Left ventricle myocardium superior (tissue), 1 donor: ENCODE data around the gene CA12. TPM values are rescaled to one million over a fixed set of nuclear protein-coding genes. Genes with fewer than 3 reads are reported as not detected.
A peak's percentile ranks its signal among the peaks of the same experiment; 100 is the strongest.

Experiments used
- ATAC-seq: fragments of 200-7000 bp; cut with Tn5 transposase; one replicate; pipeline ENCODE4 v1.9.1; 2020; ENCODE audit warnings: mild to moderate bottlenecking, moderate library complexity
- DNase-seq: peaks from one replicate; pipeline ENCODE4 v3.0.0-alpha.2; 2020
- intact Hi-C: fragments of 100-400 bp; cut with micrococcal nuclease; formaldehyde crosslinking; loops from one replicate; pipeline ENCODE4 v1.11.0; 2022
- total RNA-seq: library from RNA; stranded (reverse); fragmentation: NEBNext Ultra II Directional; extraction: Animal tissue kit (Norgen Biotek cat#: 25700); gene quantifications from one replicate; pipeline ENCODE4 v1.2.1, GENCODE V29; 2021
- donor health status: DM: no; HTN: yes; CAD: no; lungs with severe emphysema.

The CA12 gene
- total RNA-seq, 1 donor from 2014 or later: 0.74 TPM

DNA sequence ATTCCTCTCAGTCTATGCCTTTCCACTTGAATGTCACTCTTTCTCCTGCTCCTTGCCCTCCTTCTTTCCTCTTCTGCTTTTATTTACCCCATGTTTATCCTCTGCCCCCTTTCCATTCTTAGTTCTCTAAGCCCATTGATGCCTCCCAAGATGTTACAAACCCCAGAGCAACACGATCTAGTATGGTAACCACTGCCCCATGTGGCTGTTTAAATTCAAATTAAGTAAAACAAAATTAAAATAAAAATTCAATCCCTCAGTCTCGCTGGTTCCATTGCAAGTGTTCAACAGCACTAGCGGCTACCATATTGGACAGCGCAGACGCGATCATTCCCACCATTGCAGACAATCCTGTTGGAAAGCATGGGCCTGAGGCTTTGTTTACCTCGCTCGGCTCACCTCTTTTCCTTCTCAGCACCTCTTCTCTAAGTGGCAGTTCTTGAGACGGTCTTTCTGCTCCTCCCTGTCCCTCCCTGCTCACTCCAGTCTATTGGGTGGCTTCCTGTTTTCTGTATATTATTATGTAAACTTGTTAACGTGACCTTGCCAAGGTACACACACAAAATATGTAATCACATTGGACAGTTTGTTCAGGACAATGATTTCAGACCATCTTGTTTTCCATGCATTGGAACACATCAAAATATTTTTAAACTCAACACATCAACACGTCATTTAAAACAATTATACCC lies 21.8 kb upstream of the CA12 start:
- ATAC-seq (no peak), DNase-seq (no peak)
- intact Hi-C loops: loop anchor here (1.0 kb wide), 1 partner anchor 114 kb away; no protein-coding TSS in a partner anchor

DNA sequence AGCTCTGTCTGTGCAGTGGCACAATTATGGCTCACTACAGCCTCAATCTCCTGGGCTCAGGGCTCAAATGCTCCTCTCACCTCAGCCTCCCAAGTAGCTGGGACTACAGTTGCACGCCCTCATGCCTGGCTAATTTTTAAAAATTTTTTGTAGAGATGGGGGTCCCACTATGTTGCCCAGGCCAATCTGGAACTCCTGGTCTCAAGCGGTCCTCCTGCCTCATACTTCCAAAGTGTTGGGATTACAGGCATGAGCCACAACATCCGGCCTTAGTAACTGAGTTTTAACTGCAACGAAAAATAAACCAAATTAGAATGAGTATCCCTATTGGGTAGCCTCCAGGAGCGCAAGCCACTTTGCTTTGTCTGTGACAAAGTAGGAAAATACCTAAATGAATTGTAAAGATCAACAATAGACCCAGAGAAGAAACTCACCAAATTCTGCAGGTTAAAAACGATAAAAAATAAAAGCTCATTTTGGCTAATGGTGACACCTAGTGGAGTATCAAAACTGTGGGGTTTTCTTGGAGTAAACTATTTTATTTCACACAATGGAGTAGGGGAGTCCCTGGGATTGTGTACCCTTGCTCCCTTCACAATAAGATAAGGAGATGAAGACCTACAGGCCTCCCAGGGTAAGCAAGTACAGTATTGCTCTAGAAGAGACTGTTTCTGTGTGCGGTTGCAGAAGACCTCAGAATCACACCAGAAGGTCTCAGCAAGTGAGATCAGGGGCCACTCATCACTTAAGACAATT lies 21.0 kb upstream of the CA12 start:
- intact Hi-C loops: loop anchor here (1.0 kb wide), 1 partner anchor 113 kb away; no protein-coding TSS in a partner anchor
- no peak for DNase-seq
- peak; percentile 45 for ATAC-seq

DNA sequence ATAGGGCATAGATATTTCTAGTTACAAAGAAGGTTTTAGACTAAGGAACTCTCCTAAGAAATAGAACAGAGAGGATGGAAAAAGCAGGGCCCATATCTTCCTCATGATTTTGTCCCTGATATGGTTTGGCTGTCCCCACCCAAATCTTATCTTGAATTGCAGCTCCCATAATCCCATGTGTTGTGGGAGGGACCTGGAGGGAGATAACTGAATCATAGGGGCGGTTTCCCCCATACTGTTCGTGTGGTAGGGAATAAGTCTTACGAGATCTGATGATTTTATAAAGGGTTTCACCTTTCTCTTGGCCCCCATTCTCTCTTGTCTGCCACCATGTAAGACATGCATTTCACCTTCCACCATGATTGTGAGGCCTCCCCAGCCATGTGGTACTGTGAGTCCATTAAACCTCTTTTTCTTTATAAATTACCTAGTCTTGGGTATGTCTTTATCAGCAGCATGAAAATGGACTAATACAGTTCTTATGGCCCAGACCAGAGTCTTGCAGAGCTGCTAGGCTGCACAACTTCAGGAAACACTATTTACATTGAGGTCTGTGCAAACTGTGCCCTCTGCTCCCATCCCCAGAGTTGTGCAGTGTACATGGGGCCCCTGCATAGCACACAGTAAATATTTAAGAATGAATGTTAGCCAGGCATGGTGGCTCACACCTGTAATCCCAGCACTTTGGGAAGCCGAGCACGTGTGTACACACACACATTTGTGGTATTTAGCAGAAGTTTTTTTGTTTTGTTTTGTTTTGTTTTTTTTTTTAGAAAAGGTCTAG lies 20.3 kb upstream of the CA12 start:
- ATAC-seq: no peak
- intact Hi-C loops: no loop called here
- no peak for DNase-seq

GRCh38 chr15:63401078-63401477 lies 19.4 kb upstream of the CA12 start:
- intact Hi-C loops: no loop called here
- DNase-seq (no peak), ATAC-seq (no peak)

DNA sequence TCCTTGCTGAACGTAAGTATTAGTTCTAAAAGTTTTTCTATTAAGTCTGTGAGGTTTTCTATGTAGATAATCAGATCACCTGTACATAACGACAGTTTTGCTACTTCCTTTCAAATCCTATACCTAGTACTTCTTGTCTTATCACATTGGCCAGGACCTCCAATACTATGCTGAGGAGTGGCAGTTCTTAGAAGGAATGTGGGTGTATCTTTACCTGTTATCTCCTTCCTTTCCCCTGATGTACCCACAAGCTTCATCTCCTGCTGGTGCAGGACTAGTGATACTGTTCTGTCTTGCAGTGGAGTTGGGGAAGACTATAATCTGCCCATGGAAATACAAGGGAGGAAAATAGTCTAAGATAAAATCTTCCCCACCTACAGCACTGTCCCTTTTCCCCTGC lies 16.8 kb upstream of the CA12 start:
- DNase-seq: no peak
- ATAC-seq: no peak
- intact Hi-C loops: no loop called here

DNA sequence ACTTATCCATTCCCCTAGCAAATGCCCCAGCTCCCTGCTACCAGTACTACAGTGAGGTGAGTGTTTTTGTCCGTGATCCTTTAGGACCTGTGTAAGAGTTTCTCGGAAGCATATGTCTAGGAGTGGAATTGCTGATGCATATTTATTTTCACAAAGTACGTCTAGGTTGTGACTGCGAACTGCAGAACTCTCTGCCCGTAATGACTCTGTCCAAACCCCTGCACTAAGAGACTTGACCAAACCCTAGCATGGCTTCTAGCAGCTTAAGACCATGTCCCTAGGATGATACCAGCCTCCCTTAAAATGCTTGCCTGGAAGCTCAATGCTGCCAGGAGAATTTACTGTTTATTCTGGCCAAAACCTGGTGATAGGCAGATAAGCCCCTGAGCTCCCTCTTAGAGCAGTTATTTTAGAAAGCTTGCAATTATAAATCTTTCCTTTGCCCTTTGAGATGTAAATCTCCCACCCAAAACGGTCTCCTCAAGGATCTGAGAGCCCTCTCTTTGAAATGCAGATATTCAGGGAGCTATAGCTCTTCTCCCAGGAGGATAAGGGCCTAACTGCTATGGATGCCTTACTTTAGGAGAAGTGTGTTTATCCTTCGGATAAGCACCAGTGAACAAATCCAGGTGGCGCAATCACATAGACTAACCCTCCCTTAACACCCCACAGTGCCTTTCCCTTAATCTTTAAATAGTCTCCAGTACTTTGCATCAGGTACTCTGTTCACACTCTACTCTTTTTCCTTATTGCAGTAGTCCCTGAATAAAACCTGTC lies 14.7 kb upstream of the CA12 start:
- DNase-seq (no peak), ATAC-seq (no peak)
- intact Hi-C loops: no loop called here

- intact Hi-C loops: no loop called here
- DNase-seq (no peak), ATAC-seq (no peak)
Measured at GRCh38 chr15:63395730-63396151, 14.1 kb upstream of the CA12 start.

DNA sequence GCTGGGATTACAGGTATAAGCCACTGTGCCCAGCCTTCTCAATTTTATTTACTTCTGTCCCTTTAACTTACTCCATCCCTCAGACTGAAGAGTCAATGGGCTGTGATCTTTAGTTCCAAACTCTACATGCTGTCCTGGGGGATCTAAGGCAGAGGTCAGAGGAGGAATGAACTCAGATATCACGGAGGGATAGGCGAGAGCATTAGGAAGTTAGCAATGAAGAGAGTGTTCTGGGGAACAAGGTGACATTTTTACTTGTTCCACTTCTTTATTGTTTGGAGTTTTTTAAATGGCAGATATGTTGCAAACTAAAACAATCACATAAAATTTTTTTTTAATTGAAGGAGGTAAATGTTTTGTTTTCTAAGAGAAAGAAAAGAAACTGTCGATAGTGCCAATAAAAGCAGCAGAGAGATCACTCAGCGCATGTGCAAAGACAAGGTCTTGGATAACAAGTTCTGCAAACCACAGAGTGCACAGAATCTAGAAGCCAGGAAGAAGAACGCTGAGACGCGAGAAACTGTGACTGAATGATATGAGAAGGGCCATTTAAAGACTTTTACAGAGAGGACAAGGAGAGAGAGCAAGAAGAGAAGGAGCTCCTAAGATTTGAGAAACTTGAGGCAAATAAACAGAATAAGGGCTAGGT lies 10.8 kb upstream of the CA12 start:
- ATAC-seq: no peak
- DNase-seq: no peak
- intact Hi-C loops: no loop called here

DNA sequence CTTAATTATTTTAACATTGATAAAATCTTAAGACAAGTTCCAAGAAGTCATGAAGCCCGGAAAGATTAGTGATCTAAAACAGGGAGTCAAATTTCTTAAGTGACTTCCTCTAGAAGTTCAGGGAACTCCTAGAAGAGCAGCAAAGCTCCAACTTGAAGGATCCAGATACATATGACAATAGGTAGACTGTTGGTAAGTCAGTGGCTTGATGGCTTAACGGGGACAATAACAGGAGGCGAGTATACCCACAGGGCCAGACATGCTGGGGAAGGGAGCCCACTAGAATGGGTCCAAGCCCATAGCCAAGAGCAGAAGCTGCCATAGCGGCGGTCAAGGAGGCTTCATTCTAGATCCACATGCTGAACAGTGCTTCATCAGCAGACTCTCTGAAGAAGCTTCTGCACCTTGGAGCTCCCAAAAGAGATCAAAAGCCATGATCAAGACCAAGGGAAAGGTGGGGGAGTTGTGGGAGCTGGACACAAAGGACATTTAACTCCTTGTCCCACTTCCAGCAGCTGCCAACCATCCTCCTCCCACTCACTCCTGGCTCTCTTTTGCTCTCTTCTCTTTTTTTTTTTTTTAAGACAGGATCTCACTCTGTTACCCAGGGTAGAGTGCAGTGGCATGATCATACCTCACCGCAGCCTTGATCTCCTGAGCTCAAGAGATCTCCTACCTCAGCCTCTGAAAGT lies 10.2 kb upstream of the CA12 start:
- DNase-seq (no peak), ATAC-seq (no peak)
- intact Hi-C loops: no loop called here

- DNase-seq: no peak
- intact Hi-C loops: no loop called here
- ATAC-seq: no peak
Measured at GRCh38 chr15:63390689-63391088, 9.0 kb upstream of the CA12 start.

GRCh38 chr15:63389902-63390670 lies 8.4 kb upstream of the CA12 start:
- DNase-seq: peak; percentile 46

GRCh38 chr15:63388511-63388910 lies 6.9 kb upstream of the CA12 start:
- intact Hi-C loops: no loop called here
- ATAC-seq (peak; percentile 26), DNase-seq (no peak)

More at GRCh38 chr15:63389902-63390670, 8.4 kb upstream of the CA12 start:
- intact Hi-C loops: no loop called here
- ATAC-seq: no peak

DNA sequence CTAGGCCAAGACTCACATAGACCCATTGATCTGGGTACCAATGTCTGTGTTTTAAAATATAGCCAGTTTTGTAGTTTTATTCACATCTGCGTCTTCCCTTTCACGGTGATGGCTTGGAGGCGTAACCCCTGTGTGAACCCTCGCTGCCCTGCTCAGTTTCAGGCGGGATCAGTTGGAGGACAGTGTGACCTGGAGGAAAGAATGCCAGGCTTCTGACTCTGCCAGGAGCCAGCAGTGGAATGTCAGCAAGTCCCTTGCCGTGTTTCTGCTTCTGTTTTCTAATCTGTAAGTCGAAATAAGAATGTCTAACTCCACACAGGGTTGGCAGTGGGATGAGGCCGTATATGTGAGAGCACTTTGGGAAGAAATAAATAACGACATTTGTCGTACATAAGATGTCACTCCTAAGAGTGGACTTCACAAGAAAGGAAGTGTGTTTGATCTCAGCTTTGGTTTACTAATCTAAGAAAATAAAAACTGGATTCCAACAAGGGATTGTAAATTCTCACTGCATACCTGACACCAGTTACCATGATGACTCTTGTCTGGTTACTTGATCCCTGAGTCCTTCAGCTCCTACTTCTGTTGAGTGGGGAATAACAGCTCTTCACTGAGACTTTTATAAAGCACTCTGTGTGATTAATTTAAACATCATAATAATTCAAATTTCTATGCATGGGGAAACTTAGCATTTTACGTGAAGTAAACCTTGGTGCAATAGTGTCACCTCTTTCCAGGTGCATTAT lies 6.3 kb upstream of the CA12 start:
- DNase-seq: peak; percentile 43
- ATAC-seq: peak; percentile 81

GRCh38 chr15:63385911-63386531 lies 4.4 kb upstream of the CA12 start:
- no peak for ATAC-seq
- intact Hi-C loops: no loop called here

More for the DNA sequence above, 6.3 kb upstream of the CA12 start:
- intact Hi-C loops: no loop called here

DNA sequence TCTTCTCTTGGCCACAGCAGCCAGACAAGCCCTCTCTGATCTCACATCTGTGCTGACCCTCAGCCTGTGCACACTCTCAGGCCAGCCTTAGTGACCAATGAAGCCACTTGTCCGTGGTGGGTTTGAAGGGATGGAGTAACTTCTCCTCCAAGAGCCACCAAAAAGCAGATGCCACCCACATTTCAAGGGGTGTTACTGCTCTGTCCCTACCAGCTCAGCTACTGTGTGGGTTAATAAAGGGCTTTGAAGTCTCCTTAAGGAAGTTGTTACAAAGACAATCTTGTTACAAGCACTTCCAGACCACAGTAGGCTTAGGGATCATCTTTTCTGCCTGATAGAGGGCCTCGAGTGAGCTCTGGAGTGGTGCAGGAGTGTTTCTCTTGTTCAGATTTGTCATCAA lies 3.3 kb upstream of the CA12 start:
- ATAC-seq: no peak
- intact Hi-C loops: no loop called here

More at GRCh38 chr15:63385911-63386531, 4.4 kb upstream of the CA12 start:
- no peak for DNase-seq

DNA sequence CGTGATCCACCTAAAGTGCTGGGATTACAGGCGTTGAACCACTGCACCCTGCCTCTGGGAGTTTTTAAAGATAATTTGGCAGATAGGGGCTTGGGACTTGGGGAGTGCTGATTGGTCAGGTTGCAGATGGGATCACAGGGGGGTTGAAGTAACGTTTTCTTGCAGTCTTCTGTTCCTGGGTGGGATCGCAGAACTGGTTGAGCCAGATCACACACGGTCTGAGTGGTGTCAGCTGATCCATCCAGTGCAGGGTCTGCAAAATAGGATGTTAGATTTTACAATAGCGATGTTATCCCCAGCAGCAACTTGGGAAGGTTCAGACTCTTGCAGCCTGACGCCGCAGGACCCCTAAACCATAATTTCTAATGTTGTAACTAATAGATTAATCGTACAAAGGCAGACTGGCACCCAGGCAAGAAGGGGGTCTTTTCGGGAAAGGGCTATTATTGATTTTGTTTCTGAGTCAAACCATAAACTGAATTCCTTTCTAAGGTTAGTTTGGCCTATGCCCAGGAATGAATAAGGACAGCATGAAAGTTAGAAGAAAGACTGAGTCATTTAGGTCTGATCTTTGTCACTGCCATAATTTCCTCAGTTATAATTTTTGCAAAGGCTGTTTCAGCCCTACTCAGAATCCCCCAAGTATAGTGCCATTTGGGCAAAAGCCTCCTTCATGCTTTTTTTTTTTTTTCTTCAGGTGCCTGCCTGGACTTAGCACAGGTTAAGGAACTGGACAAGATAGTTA lies 1.5 kb upstream of the CA12 start:
- DNase-seq (no peak), ATAC-seq (no peak)
- intact Hi-C loops: no loop called here

More for the DNA sequence above, 3.3 kb upstream of the CA12 start:
- no peak for DNase-seq
